IPS-20b (cell line): ENCODE data around the gene GRM8.
"Not testable (repeated sequence)": the region's sequence is repeated elsewhere in the genome, so short reads cannot be mapped to it uniquely, and the experiment has no call there.

ENCODE experiments used
- H3K27ac ChIP-seq: one replicate; pipeline ENCODE4 v1.5.1; 2013; ENCODE audit warnings: low read length
- H3K27me3 ChIP-seq: 2 replicates; pipeline ENCODE4 v1.6.1; 2013; ENCODE audit warnings: mild to moderate bottlenecking, low read length, inconsistent platforms; ENCODE audit not compliant: insufficient read depth
- H3K36me3 ChIP-seq: 2 replicates; pipeline ENCODE4 v1.6.1; 2013; ENCODE audit warnings: low read depth, mild to moderate bottlenecking, inconsistent platforms, low read length, moderate library complexity; ENCODE audit not compliant: insufficient read depth
- H3K4me1 ChIP-seq: 2 replicates; pipeline ENCODE4 v1.6.1; 2013; ENCODE audit warnings: mild to moderate bottlenecking, control low read depth, inconsistent platforms, low read length, moderate library complexity; ENCODE audit not compliant: insufficient read depth
- H3K4me3 ChIP-seq: 2 replicates; pipeline ENCODE4 v1.5.1; 2013; ENCODE audit warnings: mild to moderate bottlenecking, low read length, inconsistent platforms
- H3K9ac ChIP-seq: 2 replicates; pipeline ENCODE4 v1.6.1; 2013; ENCODE audit warnings: low read depth, mild to moderate bottlenecking, inconsistent platforms, low read length, moderate library complexity
- H3K9me3 ChIP-seq: 2 replicates; pipeline ENCODE4 v1.6.1; 2013; ENCODE audit warnings: mild to moderate bottlenecking, low read depth, low read length, inconsistent platforms; ENCODE audit not compliant: insufficient read depth

GRM8 gene

GRCh38 chr7:126682176-126682575, 570.6 kb downstream of the GRM8 start:
- Histone ChIP-seq H3K4me1 (peaks cover 10% of the 10 kb centered on the region), H3K36me3 (no peaks in the 10 kb centered on the region), H3K27me3 (no peaks in the 10 kb centered on the region)

GRCh38 chr7:126668762-126669161, 584.0 kb downstream of the GRM8 start:
- H3K4me3 ChIP-seq, H3K27me3 ChIP-seq, H3K9ac ChIP-seq, H3K27ac ChIP-seq, H3K4me1 ChIP-seq, H3K36me3 ChIP-seq, H3K9me3 ChIP-seq: not testable (repeated sequence)

More at GRCh38 chr7:126682176-126682575, 570.6 kb downstream of the GRM8 start:
- H3K9me3 ChIP-seq: no peaks in the 10 kb centered on the region
- no peak overlapping the region for H3K9ac ChIP-seq
- H3K4me3 ChIP-seq: no peak overlapping the region
- H3K27ac ChIP-seq: no peak overlapping the region

- H3K9ac ChIP-seq: no peak overlapping the region
- H3K36me3 ChIP-seq: no peaks in the 10 kb centered on the region
- no peaks in the 10 kb centered on the region for H3K9me3 ChIP-seq
- H3K4me3 ChIP-seq: no peak overlapping the region
- H3K27ac ChIP-seq: no peak overlapping the region
- H3K4me1 ChIP-seq: no peaks in the 10 kb centered on the region
- H3K27me3 ChIP-seq: no peaks in the 10 kb centered on the region
These were observed 584.4 kb downstream of the GRM8 start for GRCh38 chr7:126668367-126668752.

GRCh38 chr7:126667742-126668366, 584.9 kb downstream of the GRM8 start:
- Histone ChIP-seq H3K4me1 (no peaks in the 10 kb centered on the region), H3K9me3 (no peaks in the 10 kb centered on the region), H3K27ac (no peak overlapping the region), H3K36me3 (no peaks in the 10 kb centered on the region), H3K9ac (no peak overlapping the region), H3K4me3 (no peak overlapping the region), H3K27me3 (no peaks in the 10 kb centered on the region)

GRCh38 chr7:126662856-126663255, 589.9 kb downstream of the GRM8 start:
- H3K9me3 ChIP-seq: no peaks in the 10 kb centered on the region
- H3K4me3 ChIP-seq: no peak overlapping the region
- no peak overlapping the region for H3K9ac ChIP-seq
- no peak overlapping the region for H3K27ac ChIP-seq
- H3K27me3 ChIP-seq: no peaks in the 10 kb centered on the region
- no peaks in the 10 kb centered on the region for H3K36me3 ChIP-seq
- no peaks in the 10 kb centered on the region; the same call in 1 of the 2 replicates for H3K4me1 ChIP-seq

- peaks cover 6% of the 10 kb centered on the region; the same call in 1 of the 2 replicates for H3K4me1 ChIP-seq
- H3K4me3 ChIP-seq: no peak overlapping the region
- no peaks in the 10 kb centered on the region for H3K9me3 ChIP-seq
- H3K27me3 ChIP-seq: no peaks in the 10 kb centered on the region
- no peaks in the 10 kb centered on the region for H3K36me3 ChIP-seq
- H3K27ac ChIP-seq: no peak overlapping the region
- no peak overlapping the region for H3K9ac ChIP-seq
These were observed 593.6 kb downstream of the GRM8 start for GRCh38 chr7:126659124-126659523.

- H3K36me3 ChIP-seq: no peaks in the 10 kb centered on the region
- H3K9ac ChIP-seq: no peak overlapping the region
- H3K9me3 ChIP-seq: no peaks in the 10 kb centered on the region
- no peak overlapping the region for H3K27ac ChIP-seq
- peaks cover 6% of the 10 kb centered on the region; the same call in 1 of the 2 replicates for H3K4me1 ChIP-seq
- no peaks in the 10 kb centered on the region for H3K27me3 ChIP-seq
- no peak overlapping the region for H3K4me3 ChIP-seq
These were observed 594.1 kb downstream of the GRM8 start for GRCh38 chr7:126658684-126659083.

- Histone ChIP-seq H3K27me3 (no peaks in the 10 kb centered on the region), H3K36me3 (no peaks in the 10 kb centered on the region), H3K27ac (no peak overlapping the region), H3K4me3 (no peak overlapping the region), H3K9ac (no peak overlapping the region), H3K4me1 (peaks cover 6% of the 10 kb centered on the region; the same call in 1 of the 2 replicates), H3K9me3 (no peaks in the 10 kb centered on the region)
These were observed 595.0 kb downstream of the GRM8 start for GRCh38 chr7:126657599-126658358.

GRCh38 chr7:126657137-126657536, 595.6 kb downstream of the GRM8 start:
- Histone ChIP-seq H3K9ac (no peak overlapping the region), H3K9me3 (no peaks in the 10 kb centered on the region), H3K4me3 (no peak overlapping the region), H3K27me3 (no peaks in the 10 kb centered on the region), H3K4me1 (peaks cover 6% of the 10 kb centered on the region; the same call in 1 of the 2 replicates), H3K27ac (no peak overlapping the region), H3K36me3 (no peaks in the 10 kb centered on the region)

GRCh38 chr7:126656165-126656564, 596.6 kb downstream of the GRM8 start:
- H3K27ac ChIP-seq: no peak overlapping the region
- no peak overlapping the region for H3K9ac ChIP-seq
- no peaks in the 10 kb centered on the region for H3K36me3 ChIP-seq
- no peak overlapping the region for H3K4me3 ChIP-seq
- H3K9me3 ChIP-seq: no peaks in the 10 kb centered on the region
- H3K27me3 ChIP-seq: no peaks in the 10 kb centered on the region
- H3K4me1 ChIP-seq: peaks cover 6% of the 10 kb centered on the region; the same call in 1 of the 2 replicates

- Histone ChIP-seq H3K36me3 (no peaks in the 10 kb centered on the region), H3K4me1 (0 out of 2 replicates have a peak, but pooled peaks cover 3% of the 10 kb centered on the region), H3K27ac (no peak overlapping the region), H3K9me3 (no peaks in the 10 kb centered on the region; the same call in 1 of the 2 replicates), H3K9ac (no peak overlapping the region), H3K27me3 (no peaks in the 10 kb centered on the region), H3K4me3 (no peak overlapping the region)
These were observed 615.2 kb downstream of the GRM8 start for GRCh38 chr7:126637538-126637937.

GRCh38 chr7:126635545-126635944, 617.2 kb downstream of the GRM8 start:
- Histone ChIP-seq H3K4me3 (no peak overlapping the region), H3K36me3 (no peaks in the 10 kb centered on the region), H3K9me3 (no peaks in the 10 kb centered on the region), H3K9ac (no peak overlapping the region), H3K27ac (no peak overlapping the region), H3K27me3 (no peaks in the 10 kb centered on the region), H3K4me1 (0 out of 2 replicates have a peak, but pooled peaks cover 3% of the 10 kb centered on the region)
